Activated CD8-positive, alpha-beta memory T cell treated with anti-CD3 and anti-CD28 coated beads, Interleukin-2, amount 50 U/mL, for 24 hours (primary cell): ENCODE measurements around the gene SMARCC2.
A peak's percentile ranks its signal among the peaks of the same experiment; 100 is the strongest.
"Not testable (repeated sequence)": the region's sequence is repeated elsewhere in the genome, so short reads cannot be mapped to it uniquely, and the experiment has no call there.

Experiments
- DNase-seq: peaks from one replicate; pipeline ENCODE4 v3.0.0-alpha.2; 2020; ENCODE audit errors: extremely low read depth

SMARCC2 gene

GRCh38 chr12:56163533-56164344 lies 25.5 kb downstream of the SMARCC2 start:
- DNase-seq: no peak

- no peak for DNase-seq
These were observed 26.6 kb downstream of the SMARCC2 start for GRCh38 chr12:56162468-56163290.

- no peak for DNase-seq
These were observed 27.5 kb downstream of the SMARCC2 start for GRCh38 chr12:56161690-56162351.

- DNase-seq: no peak
These were observed 28.2 kb downstream of the SMARCC2 start for GRCh38 chr12:56160894-56161689.

- peak; percentile 7 for DNase-seq
These were observed 29.0 kb downstream of the SMARCC2 start for GRCh38 chr12:56160193-56160763.

GRCh38 chr12:56159482-56160192 lies 29.6 kb downstream of the SMARCC2 start:
- DNase-seq: no peak

- no peak for DNase-seq
These were observed 30.3 kb downstream of the SMARCC2 start for GRCh38 chr12:56158926-56159461.

GRCh38 chr12:56158029-56158925 lies 31.0 kb downstream of the SMARCC2 start, which contains the start of gene MYL6:
MYL6 (plus strand) TSS chr12:56158359; CDS start chr12:56158402, 43 bp downstream.
- DNase-seq: peak; percentile 74

- peak; percentile 10 for DNase-seq
These were observed 31.9 kb downstream of the SMARCC2 start for GRCh38 chr12:56157201-56158028.

GRCh38 chr12:56156464-56157200 lies 32.7 kb downstream of the SMARCC2 start:
- not testable (repeated sequence) for DNase-seq

- DNase-seq: no peak
These were observed 33.9 kb downstream of the SMARCC2 start for GRCh38 chr12:56155256-56155845.

GRCh38 chr12:56154818-56155217 lies 34.5 kb downstream of the SMARCC2 start:
- DNase-seq: no peak

- DNase-seq: no peak
These were observed 35.0 kb downstream of the SMARCC2 start for GRCh38 chr12:56154246-56154771.

GRCh38 chr12:56153678-56154065 lies 35.6 kb downstream of the SMARCC2 start:
- no peak for DNase-seq

GRCh38 chr12:56152756-56153677 lies 36.3 kb downstream of the SMARCC2 start:
- DNase-seq: no peak
